GM18511 (cell line): ENCODE measurements around the gene PDE10A.

Experiments used
- ATAC-seq: cut with Tn5 transposase; IDR thresholded peaks from one replicate; pipeline ENCODE4 v1.9.1; 2021; ENCODE audit warnings: mild to moderate bottlenecking, moderate library complexity; ENCODE audit not compliant: unreplicated experiment

Gene PDE10A

GRCh38 chr6:165656581-165657324, 6.3 kb downstream of the PDE10A start:
- ATAC-seq: no peak

GRCh38 chr6:165655191-165655590, 7.8 kb downstream of the PDE10A start:
- ATAC-seq: no peak

GRCh38 chr6:165654144-165654543, 8.9 kb downstream of the PDE10A start:
- ATAC-seq: no peak

GRCh38 chr6:165653607-165654006, 9.4 kb downstream of the PDE10A start:
- no peak for ATAC-seq

- ATAC-seq: no peak
These were observed 9.8 kb downstream of the PDE10A start for GRCh38 chr6:165653196-165653595.

- ATAC-seq: no peak
These were observed 10.3 kb downstream of the PDE10A start for GRCh38 chr6:165652766-165653165.

- ATAC-seq: no peak
These were observed 13.6 kb downstream of the PDE10A start for GRCh38 chr6:165649166-165650137.

- no peak for ATAC-seq
These were observed 16.0 kb downstream of the PDE10A start for GRCh38 chr6:165647041-165647440.

- no peak for ATAC-seq
These were observed 17.1 kb downstream of the PDE10A start for GRCh38 chr6:165645919-165646318.

GRCh38 chr6:165644586-165645266, 18.3 kb downstream of the PDE10A start:
- ATAC-seq: no peak

- no peak for ATAC-seq
These were observed 20.0 kb downstream of the PDE10A start for GRCh38 chr6:165643015-165643414.

GRCh38 chr6:165641672-165642156, 21.3 kb downstream of the PDE10A start:
- ATAC-seq: no peak

GRCh38 chr6:165640806-165641205, 22.2 kb downstream of the PDE10A start:
- no peak for ATAC-seq

GRCh38 chr6:165638530-165638929, 24.5 kb downstream of the PDE10A start:
- no peak for ATAC-seq

GRCh38 chr6:165637586-165637985, 25.5 kb downstream of the PDE10A start:
- no peak for ATAC-seq

GRCh38 chr6:165636402-165637048, 26.5 kb downstream of the PDE10A start:
- no peak for ATAC-seq

- no peak for ATAC-seq
These were observed 27.1 kb downstream of the PDE10A start for GRCh38 chr6:165635965-165636364.

- no peak for ATAC-seq
These were observed 28.8 kb downstream of the PDE10A start for GRCh38 chr6:165634101-165634880.

GRCh38 chr6:165632194-165632593, 30.8 kb downstream of the PDE10A start:
- ATAC-seq: no peak

GRCh38 chr6:165630544-165630953, 32.5 kb downstream of the PDE10A start:
- ATAC-seq: no peak
